Activated naive CD4-positive, alpha-beta T cell treated with anti-CD3 and anti-CD28 coated beads, Interleukin-2, amount 10 ng/mL, durations not matched to agents 7 days and 5 days (primary cell): ENCODE measurements around the gene NANOS3.

ENCODE experiments used
- CTCF ChIA-PET: fragments of 350-600 bp; sonication (Branson Sonifier 250); formaldehyde crosslinking; loops from one replicate; lab custom pipeline; 2021; ENCODE audit warnings: antibody characterized with exemption; lab: Charles Lee
- DNase-seq: peaks from one replicate; pipeline ENCODE4 v3.0.0-alpha.2; 2020
- H3K27ac Mint-ChIP-seq: one replicate; pipeline ENCODE4 v1.8.0; 2021; ENCODE audit warnings: mild to moderate bottlenecking, moderate library complexity, mixed read lengths
- H3K27me3 Mint-ChIP-seq: one replicate; pipeline ENCODE4 v1.8.0; 2021; ENCODE audit warnings: mild to moderate bottlenecking, mixed read lengths
- H3K36me3 Mint-ChIP-seq: one replicate; pipeline ENCODE4 v1.8.0; 2021; ENCODE audit warnings: mixed read lengths
- H3K4me1 Mint-ChIP-seq: one replicate; pipeline ENCODE4 v1.8.0; 2021; ENCODE audit warnings: mixed read lengths
- H3K4me3 Mint-ChIP-seq: one replicate; pipeline ENCODE4 v1.8.0; 2021; ENCODE audit warnings: mild to moderate bottlenecking, moderate library complexity, mixed read lengths
- H3K9me3 Mint-ChIP-seq: one replicate; pipeline ENCODE4 v1.8.0; 2021; ENCODE audit warnings: mixed read lengths

Gene NANOS3

DNA sequence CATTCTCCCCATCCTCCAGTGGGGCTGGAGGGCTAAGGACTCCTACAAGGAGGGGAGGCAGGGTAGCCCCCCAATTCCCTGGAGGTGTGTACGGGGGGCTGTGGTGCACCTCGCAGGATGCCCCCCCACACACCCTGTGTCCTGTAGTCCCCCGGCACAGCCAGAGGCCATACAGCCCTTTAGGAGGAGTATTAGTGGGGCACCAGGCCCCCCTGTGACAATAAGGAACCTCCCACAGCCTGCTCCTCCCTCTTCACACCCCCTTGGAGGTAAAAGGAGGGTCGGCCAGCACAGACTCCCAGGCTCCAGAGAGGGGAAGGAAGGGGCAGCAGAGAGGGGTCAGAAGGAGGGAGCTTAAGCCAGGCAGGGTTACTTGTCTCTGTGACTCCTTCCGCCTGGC, at the start of gene NANOS3:
Gene NANOS3, plus strand, starts transcription at position 301 of the 400 bp plus-strand sequence. CDS start 115 bp downstream, outside the sequence.
- H3K27me3 Mint-ChIP-seq, result peaks cover 44% of the 10 kb centered on the region
- no peaks in the 10 kb centered on the region for H3K36me3 Mint-ChIP-seq
- H3K4me1 Mint-ChIP-seq, result peaks cover 32% of the 10 kb centered on the region
- no peak within 1 kb of the TSS for H3K27ac Mint-ChIP-seq
- H3K4me3 Mint-ChIP-seq, result no peak within 1 kb of the TSS
- CTCF ChIA-PET, result no interaction called here
- no peaks in the 10 kb centered on the region for H3K9me3 Mint-ChIP-seq
- DNase-seq, result no peak

GRCh38 chr19:13827656-13828055, 49.3 kb upstream of the NANOS3 start:
- H3K36me3 Mint-ChIP-seq, result peaks cover 25% of the 10 kb centered on the region
- H3K27ac Mint-ChIP-seq, result no peak overlapping the region
- CTCF ChIA-PET, result interaction anchor here (1.1 kb wide), 1 partner anchor 35 kb away, joined by 5 read pairs; no protein-coding TSS in a partner anchor

DNA sequence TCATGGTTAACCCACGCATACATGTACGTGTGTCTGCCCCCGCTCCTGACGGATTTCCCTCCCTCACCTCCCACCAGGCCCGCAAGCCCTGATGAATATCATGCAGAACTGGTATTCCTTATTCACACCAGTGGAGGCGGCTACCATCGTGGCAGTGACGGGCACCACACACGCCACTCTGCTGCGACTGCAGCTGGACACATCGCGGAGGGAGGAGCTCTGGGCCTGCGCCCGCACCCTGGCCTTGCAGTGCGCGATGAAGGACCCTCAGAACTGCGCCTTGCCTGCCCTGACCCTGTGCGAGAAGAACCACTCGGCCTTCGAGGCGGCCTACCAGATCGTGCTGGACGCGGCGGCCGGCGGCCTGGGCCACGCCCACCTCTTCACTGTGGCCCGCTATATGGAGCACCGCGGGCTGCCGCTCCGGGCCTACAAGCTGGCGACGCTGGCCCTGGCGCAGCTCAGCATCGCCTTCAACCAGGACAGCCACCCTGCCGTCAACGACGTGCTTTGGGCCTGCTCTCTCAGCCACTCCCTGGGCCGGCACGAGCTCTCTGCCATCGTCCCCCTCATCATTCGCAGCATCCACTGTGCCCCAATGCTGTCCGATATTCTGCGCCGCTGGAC, 46.7 kb upstream of the NANOS3 start:
- DNase-seq, result no peak

More at GRCh38 chr19:13827656-13828055, 49.3 kb upstream of the NANOS3 start:
- Mint-ChIP-seq H3K4me1 (peaks cover 5% of the 10 kb centered on the region), H3K4me3 (no peak overlapping the region), H3K9me3 (no peaks in the 10 kb centered on the region), H3K27me3 (no peaks in the 10 kb centered on the region)
- no peak for DNase-seq

GRCh38 chr19:13830741-13831536, 46.0 kb upstream of the NANOS3 start:
- H3K4me3 Mint-ChIP-seq, result no peak overlapping the region
- H3K36me3 Mint-ChIP-seq, result peaks cover 32% of the 10 kb centered on the region
- H3K9me3 Mint-ChIP-seq, result no peaks in the 10 kb centered on the region
- DNase-seq, result no peak
- no peaks in the 10 kb centered on the region for H3K27me3 Mint-ChIP-seq
- H3K27ac Mint-ChIP-seq, result no peak overlapping the region
- peaks cover 29% of the 10 kb centered on the region for H3K4me1 Mint-ChIP-seq
- CTCF ChIA-PET, result no interaction called here

More for the DNA sequence above, 46.7 kb upstream of the NANOS3 start:
- Mint-ChIP-seq H3K9me3 (no peaks in the 10 kb centered on the region), H3K27me3 (no peaks in the 10 kb centered on the region), H3K4me1 (peaks cover 26% of the 10 kb centered on the region), H3K4me3 (no peak overlapping the region), H3K27ac (no peak overlapping the region), H3K36me3 (peaks cover 36% of the 10 kb centered on the region)
- CTCF ChIA-PET, result no interaction called here

DNA sequence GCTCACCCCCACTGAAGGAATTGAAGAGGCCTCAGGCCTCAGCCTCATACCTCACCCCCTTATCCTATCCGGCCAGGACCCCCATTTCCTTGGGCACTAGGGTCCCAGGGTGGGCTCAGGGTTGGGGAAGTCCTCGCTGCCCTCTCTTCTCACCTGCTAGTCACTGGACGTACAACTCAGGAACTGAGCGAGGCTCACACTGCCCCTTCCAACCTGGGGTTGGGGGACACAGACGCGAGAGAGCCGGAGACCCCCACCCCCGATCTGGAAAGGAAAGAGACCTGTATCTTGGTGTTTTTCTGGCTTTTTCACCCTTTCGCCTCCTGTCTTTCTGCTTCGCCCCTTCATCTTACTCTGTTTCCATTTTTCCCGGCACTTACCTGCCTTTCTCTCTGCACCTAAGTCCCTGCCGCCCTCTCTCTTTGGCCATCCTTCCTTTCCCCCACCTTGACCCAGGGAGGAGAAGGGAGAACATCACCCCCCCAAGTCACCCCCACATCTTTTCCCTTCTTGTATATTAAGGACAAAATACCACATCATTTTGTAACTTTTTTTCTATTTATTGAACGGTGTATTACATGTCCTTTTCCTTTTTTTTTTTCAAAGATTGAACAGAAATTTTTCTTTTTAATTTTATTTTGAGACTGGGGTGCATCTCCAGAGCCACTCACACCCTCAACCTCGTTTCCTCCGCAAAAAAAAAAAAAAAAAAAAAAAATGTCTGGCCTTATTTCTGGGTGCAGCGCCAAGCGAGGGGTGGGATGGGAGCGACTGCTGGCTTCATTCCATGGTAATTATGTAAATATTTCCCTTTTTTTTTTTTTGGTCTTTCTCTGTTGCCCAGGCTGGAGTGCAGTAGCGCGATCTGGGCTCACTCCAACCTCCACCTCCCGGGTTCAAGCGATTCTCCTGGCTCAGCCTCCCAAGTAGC, 45.1 kb upstream of the NANOS3 start:
- CTCF ChIA-PET, result interaction anchor here (1.1 kb wide), 1 partner anchor 30 kb away, joined by 5 read pairs; no protein-coding TSS in a partner anchor
- H3K9me3 Mint-ChIP-seq, result no peaks in the 10 kb centered on the region
- DNase-seq, result no peak
- no peaks in the 10 kb centered on the region for H3K27me3 Mint-ChIP-seq
- peaks cover 35% of the 10 kb centered on the region for H3K4me1 Mint-ChIP-seq
- H3K27ac Mint-ChIP-seq, result no peak overlapping the region
- no peak overlapping the region for H3K4me3 Mint-ChIP-seq
- peaks cover 29% of the 10 kb centered on the region for H3K36me3 Mint-ChIP-seq

GRCh38 chr19:13833330-13834243, 43.3 kb upstream of the NANOS3 start:
- H3K4me1 Mint-ChIP-seq, result peaks cover 52% of the 10 kb centered on the region
- H3K4me3 Mint-ChIP-seq, result peak overlapping the region; percentile 74
- DNase-seq, result peak; percentile 96
- CTCF ChIA-PET, result interaction anchor here (0.7 to 4.5 kb wide), 4 partner anchors 13 to 234 kb away, joined by 3 to 17 read pairs (median 4); no protein-coding TSS in a partner anchor
- peak overlapping the region; percentile 85 for H3K27ac Mint-ChIP-seq
- peaks cover 35% of the 10 kb centered on the region for H3K36me3 Mint-ChIP-seq
- no peaks in the 10 kb centered on the region for H3K27me3 Mint-ChIP-seq
- no peaks in the 10 kb centered on the region for H3K9me3 Mint-ChIP-seq

DNA sequence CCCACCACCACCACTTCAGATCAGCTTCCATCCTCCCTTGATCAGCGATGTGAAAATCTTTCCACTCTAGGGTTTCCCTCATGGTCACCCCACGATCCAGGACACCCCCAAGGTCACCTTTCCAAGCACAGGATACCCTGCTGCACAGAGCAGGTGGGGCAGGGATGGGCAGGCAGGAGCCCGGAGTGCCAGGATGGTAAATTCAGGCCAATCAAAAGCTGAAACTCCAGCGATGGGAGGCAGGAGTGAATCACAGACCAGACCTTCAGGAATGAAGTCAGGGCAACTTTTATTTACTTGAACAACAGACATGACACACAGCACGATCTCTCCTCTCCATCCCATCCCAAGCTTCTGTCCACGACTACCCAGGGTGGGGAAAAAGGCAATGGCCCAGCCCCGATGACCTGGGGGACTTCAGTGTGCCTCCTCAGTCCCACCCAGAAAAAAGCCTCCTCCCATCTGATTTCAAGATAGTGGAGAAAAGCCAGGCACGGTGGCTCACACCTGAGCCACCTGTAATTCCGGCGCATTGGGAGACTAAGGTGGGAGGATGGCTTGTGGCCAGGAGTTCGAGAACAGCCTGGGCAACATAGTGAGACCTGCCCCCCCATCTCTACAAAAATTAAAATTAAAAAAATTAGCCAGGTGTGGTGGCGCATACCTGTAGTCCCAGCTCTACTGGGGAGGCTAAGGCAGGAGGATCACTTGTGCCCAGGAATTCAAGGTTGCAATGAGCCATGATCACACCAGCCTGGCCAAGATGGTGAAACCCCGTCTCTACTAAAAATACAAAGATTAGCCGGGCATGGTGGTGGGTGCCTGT, 42.5 kb upstream of the NANOS3 start:
- Mint-ChIP-seq H3K27me3 (no peaks in the 10 kb centered on the region), H3K9me3 (no peaks in the 10 kb centered on the region), H3K36me3 (peaks cover 35% of the 10 kb centered on the region), H3K27ac (peak overlapping the region; percentile 85), H3K4me1 (peaks cover 61% of the 10 kb centered on the region), H3K4me3 (peak overlapping the region; percentile 74)
- CTCF ChIA-PET, result interaction anchor here (0.7 to 4.5 kb wide), 2 partner anchors 12 to 235 kb away, joined by 3 to 17 read pairs; no protein-coding TSS in a partner anchor
- DNase-seq, result no peak

DNA sequence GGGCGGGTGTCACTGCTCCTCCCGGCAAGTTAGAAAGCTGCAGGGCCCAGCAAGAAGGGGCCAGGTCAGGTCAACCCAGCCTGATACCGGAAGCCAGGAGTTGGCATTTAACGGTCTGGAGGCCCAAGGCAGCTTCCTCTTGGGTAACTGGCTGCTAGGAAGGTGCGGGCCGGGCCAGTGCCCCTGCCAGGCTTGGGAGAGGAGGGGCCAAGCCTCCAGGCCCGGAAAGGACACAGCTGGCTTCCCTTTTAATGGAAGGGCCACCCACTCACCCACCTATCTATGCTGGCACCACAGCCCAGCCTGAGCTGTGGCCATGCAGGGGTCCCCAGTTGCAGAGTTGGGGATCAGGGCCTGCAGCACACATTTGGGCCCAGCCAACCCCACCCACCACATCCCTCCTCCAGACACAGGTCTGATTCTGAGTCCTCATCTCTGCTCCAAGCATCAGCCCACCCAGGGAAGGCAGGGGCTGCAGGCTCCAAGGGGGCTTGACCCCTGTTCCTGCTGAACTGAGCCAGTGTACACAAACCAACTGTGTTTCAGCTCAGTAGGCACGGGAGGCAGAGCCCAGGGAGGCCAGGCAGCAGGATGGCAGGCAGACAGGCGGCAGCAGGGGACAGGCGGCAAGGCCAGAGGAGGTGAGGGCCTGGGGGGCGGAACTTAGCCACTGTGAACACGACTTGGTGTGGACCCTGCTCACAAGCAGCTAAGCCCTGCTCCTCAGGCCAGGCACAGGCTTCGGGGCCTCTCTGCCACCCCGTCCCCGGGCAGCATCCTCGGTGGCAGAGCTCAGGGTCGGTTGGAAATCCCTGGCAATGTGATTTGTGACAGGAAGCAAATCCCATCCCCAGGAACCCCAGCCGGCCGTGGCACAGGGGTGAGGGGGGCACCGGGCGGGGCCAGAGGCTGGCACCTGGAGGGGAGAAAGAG, 40.9 kb upstream of the NANOS3 start:
- Mint-ChIP-seq H3K4me3 (peak overlapping the region; percentile 77), H3K9me3 (no peaks in the 10 kb centered on the region), H3K36me3 (peaks cover 48% of the 10 kb centered on the region), H3K4me1 (peaks cover 72% of the 10 kb centered on the region), H3K27me3 (no peaks in the 10 kb centered on the region), H3K27ac (peak overlapping the region; percentile 97)
- CTCF ChIA-PET, result interaction anchor here (1.0 to 4.5 kb wide), 9 partner anchors 11 to 52 kb away, joined by 3 to 17 read pairs (median 5); partner anchors contain the start of gene ZSWIM4
- DNase-seq, result no peak

- Mint-ChIP-seq H3K36me3 (peaks cover 46% of the 10 kb centered on the region), H3K4me1 (peaks cover 76% of the 10 kb centered on the region), H3K4me3 (peak overlapping the region; percentile 93), H3K27ac (peak overlapping the region; percentile 97), H3K27me3 (no peaks in the 10 kb centered on the region), H3K9me3 (no peaks in the 10 kb centered on the region)
- DNase-seq, result no peak
- CTCF ChIA-PET, result interaction anchor here (0.9 to 2.9 kb wide), 3 partner anchors 24 to 54 kb away, joined by 3 to 14 read pairs (median 4); no protein-coding TSS in a partner anchor
Observed at GRCh38 chr19:13838435-13839129, 38.4 kb upstream of the NANOS3 start.

DNA sequence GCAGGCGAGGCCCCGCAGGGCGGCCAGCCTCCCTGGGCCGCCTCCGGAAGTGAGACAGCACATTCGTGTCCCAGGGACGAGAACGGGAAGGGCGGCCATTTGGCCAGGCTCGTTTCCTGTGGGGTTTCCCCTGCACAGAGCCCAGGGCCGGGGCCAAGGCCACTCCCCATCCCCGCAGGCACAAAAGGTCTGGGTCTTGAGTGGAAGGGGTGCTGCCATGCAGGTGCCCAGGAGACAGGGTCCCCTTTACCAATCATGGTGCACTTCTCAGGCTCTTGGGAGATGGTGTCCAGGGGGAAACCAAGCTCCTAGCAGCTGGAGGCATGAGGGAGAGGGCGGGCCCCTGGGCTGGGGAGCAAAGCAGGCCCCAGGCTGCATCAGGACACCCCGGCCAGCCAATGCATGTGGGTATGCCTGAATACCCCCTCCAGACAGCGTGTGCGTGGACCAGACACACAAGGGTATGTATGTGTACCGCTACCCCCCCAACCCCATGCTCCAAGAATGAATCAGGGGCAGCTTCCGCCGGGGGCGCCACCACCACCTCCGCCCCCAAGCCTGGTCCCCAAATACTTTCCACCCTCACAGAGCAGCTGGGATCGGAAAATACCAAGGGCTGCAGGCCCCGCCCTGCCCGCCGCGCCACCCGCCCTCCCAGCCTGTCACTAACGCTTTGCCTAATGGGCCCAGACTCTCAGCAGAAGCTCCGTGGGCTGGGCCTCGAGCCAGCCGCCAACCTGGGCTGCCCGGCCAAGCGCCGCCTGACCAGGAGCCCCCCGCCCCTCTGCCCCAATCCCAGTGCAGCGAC, 37.6 kb upstream of the NANOS3 start:
- CTCF ChIA-PET, result interaction anchor here (0.9 to 2.9 kb wide), 3 partner anchors 23 to 55 kb away, joined by 3 to 14 read pairs (median 4); no protein-coding TSS in a partner anchor
- Mint-ChIP-seq H3K27ac (peak overlapping the region; percentile 97), H3K4me1 (peaks cover 76% of the 10 kb centered on the region), H3K4me3 (peak overlapping the region; percentile 93), H3K27me3 (no peaks in the 10 kb centered on the region), H3K9me3 (no peaks in the 10 kb centered on the region), H3K36me3 (peaks cover 41% of the 10 kb centered on the region)
- peak; percentile 89 for DNase-seq
